T-cell (primary cell): ENCODE results near the gene CBR1. TPM values are rescaled to one million over a fixed set of nuclear protein-coding genes. Genes with fewer than 3 reads are reported as not detected.
"Not testable (repeated sequence)": the region's sequence is repeated elsewhere in the genome, so short reads cannot be mapped to it uniquely, and the experiment has no call there.

ENCODE experiments used
- ATAC-seq, 4 experiments: fragments of 200-7000 bp in 3 of 4; fragments of 150-1000 bp in 1 of 4; cut with Tn5 transposase; replicated peaks in 1 of 4; 1 replicate in 3 of 4; 2 replicates in 1 of 4; pipeline ENCODE4 v1.10.0; 2021; ENCODE audit warnings: moderate library complexity in 3 of 4, mild to moderate bottlenecking in 2 of 4, moderate number of reproducible peaks in 1 of 4
- CTCF ChIA-PET, 2 donors: fragments of 300-600 bp; sonication (Branson Sonifier 250); formaldehyde crosslinking; loops; one replicate each; lab custom pipeline; 2022; ENCODE audit warnings: antibody characterized with exemption in 2 of 2; lab: Charles Lee
- POLR2A ChIA-PET, 2 donors: fragments of 300-600 bp; sonication (Branson Sonifier 250); formaldehyde crosslinking; loops; one replicate each; lab custom pipeline; 2022; ENCODE audit warnings: antibody characterized with exemption in 2 of 2; lab: Charles Lee
- DNase-seq, 35 experiments: peaks; one replicate each; pipeline versions ENCODE4 v3.0.0 to v3.0.0-alpha.2; 2013 to 2023
- H3K27ac ChIP-seq: one replicate; pipeline ENCODE4 v1.5.1; 2013; ENCODE audit warnings: low read length
- H3K27me3 ChIP-seq, 2 experiments: replicated peaks in 1 of 2; 1 replicate in 1 of 2; 2 replicates in 1 of 2; pipeline versions ENCODE4 v1.6.1 to v1.7.0; 2013; ENCODE audit warnings: low read length in 1 of 2, mixed read lengths in 1 of 2; ENCODE audit not compliant: control insufficient read depth in 2 of 2, insufficient read depth in 2 of 2; ENCODE audit errors: extremely low read depth in 1 of 2
- H3K36me3 ChIP-seq, 2 donors: 1 replicate in 1 of 2; 2 replicates in 1 of 2; pipeline versions ENCODE4 v1.6.1 to v1.7.0; 2013; ENCODE audit warnings: low read length in 1 of 2; ENCODE audit not compliant: control insufficient read depth in 2 of 2, insufficient read depth in 1 of 2; ENCODE audit errors: extremely low read depth in 1 of 2
- H3K4me1 ChIP-seq, 2 experiments: 1 replicate in 1 of 2; 2 replicates in 1 of 2; pipeline versions ENCODE4 v1.6.1 to v1.7.0; 2013; ENCODE audit warnings: low read length in 2 of 2, mixed read lengths in 1 of 2; ENCODE audit not compliant: insufficient read depth in 2 of 2, control insufficient read depth in 1 of 2; ENCODE audit errors: extremely low read depth in 1 of 2
- H3K4me3 ChIP-seq, 2 donors: 1 replicate in 1 of 2; 2 replicates in 1 of 2; pipeline versions ENCODE4 v1.5.1 to v1.7.0; 2013; ENCODE audit warnings: mild to moderate bottlenecking in 2 of 2, low read length in 1 of 2, moderate library complexity in 1 of 2; ENCODE audit not compliant: control insufficient read depth in 1 of 2; ENCODE audit errors: extremely low read depth in 1 of 2
- H3K9me3 ChIP-seq: 2 replicates; pipeline ENCODE4 v1.7.0; 2013
- H3K27ac Mint-ChIP-seq, 2 donors: one replicate each; pipeline ENCODE4 v1.8.0; 2020 to 2021; ENCODE audit warnings: mild to moderate bottlenecking in 2 of 2, mixed read lengths in 2 of 2
- H3K27me3 Mint-ChIP-seq, 2 donors: one replicate each; pipeline ENCODE4 v1.8.0; 2021 to 2022; ENCODE audit warnings: mixed read lengths in 2 of 2
- H3K36me3 Mint-ChIP-seq: one replicate; pipeline ENCODE4 v1.8.0; 2021; ENCODE audit warnings: mixed read lengths
- H3K4me1 Mint-ChIP-seq, 3 donors: one replicate each; pipeline ENCODE4 v1.8.0; 2020 to 2022; ENCODE audit warnings: mixed read lengths in 3 of 3, mild to moderate bottlenecking in 1 of 3
- H3K4me3 Mint-ChIP-seq, 3 donors: one replicate each; pipeline ENCODE4 v1.8.0; 2020 to 2022; ENCODE audit warnings: mild to moderate bottlenecking in 3 of 3, mixed read lengths in 3 of 3, moderate library complexity in 3 of 3
- H3K9me3 Mint-ChIP-seq, 3 donors: one replicate each; pipeline ENCODE4 v1.8.0; 2020 to 2022; ENCODE audit warnings: mixed read lengths in 3 of 3
- WGBS: methylation state at CpG from one replicate; pipeline ENCODE4 v1.1.5; 2013; ENCODE audit warnings: missing lambda C conversion rate; ENCODE audit not compliant: insufficient coverage; 5-methylcytosine and 5-hydroxymethylcytosine counted together
- total RNA-seq, 35 experiments: library from RNA in 6 of 35; stranded (reverse) in 6 of 35; fragments of 120-200 nt in 1 of 35; gene quantifications; one replicate each; pipeline versions ENCODE4 v1.2.1 to v1.2.4 and lab custom pipeline; 2013 to 2026

CBR1 gene
- total RNA-seq, 5 donors from 2014 or later (not counting 1 experiment from before 2014, with no cell fraction given): 5.1 to 40.3 (median 21.1) TPM

DNA sequence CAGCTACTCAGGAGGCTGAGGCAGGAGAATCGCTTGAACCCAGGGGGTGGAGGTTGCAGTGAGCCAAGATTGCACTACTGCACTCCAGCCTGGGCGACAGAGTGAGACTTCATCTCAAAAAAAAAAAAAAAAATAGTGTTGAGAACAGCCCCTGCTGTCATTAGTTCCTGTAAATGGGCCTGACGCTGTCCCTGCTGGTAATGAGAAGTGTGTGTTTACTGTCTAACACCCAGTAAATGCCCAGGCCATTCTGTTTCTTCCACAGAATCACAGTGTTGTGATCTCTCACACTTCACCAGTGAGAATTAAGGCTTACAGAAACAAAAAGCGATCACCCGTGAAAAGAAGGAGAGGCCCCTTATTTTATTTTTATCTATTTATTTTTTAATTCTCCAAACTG lies 4.1 kb downstream of the CBR1 start:
- WGBS: no CpG with 5 or more reads among the region's 5 CpGs
- CTCF ChIA-PET: not testable (repeated sequence)

GRCh38 chr21:36075171-36075570 lies 5.3 kb downstream of the CBR1 start:
- POLR2A ChIA-PET: no interaction called here
- H3K4me3 ChIP-seq: no peak overlapping the region
- H3K4me1 ChIP-seq: peaks cover 0 to 28% of the 10 kb centered on the region in 2 experiments
- no peaks in the 10 kb centered on the region for H3K27me3 ChIP-seq
- H3K9me3 ChIP-seq: no peaks in the 10 kb centered on the region
- Mint-ChIP-seq H3K9me3 (no peaks in the 10 kb centered on the region), H3K4me3 (no peak overlapping the region), H3K36me3 (peaks cover 25% of the 10 kb centered on the region), H3K4me1 (peaks cover 54 to 74% (median 67%) of the 10 kb centered on the region in 3 donors), H3K27me3 (no peaks in the 10 kb centered on the region), H3K27ac (peak overlapping the region in 1 of 2 donors; percentile 33)
- CTCF ChIA-PET: no interaction called here
- H3K27ac ChIP-seq: no peak overlapping the region
- WGBS: no CpG with 5 or more reads among the region's 3 CpGs
- no peak for ATAC-seq
- DNase-seq: no peak
- H3K36me3 ChIP-seq: peaks cover 3 to 19% of the 10 kb centered on the region in 2 donors

More for the DNA sequence above, 4.1 kb downstream of the CBR1 start:
- H3K9me3 ChIP-seq, POLR2A ChIA-PET, DNase-seq, H3K27ac Mint-ChIP-seq, H3K4me3 ChIP-seq, H3K27ac ChIP-seq, H3K4me3 Mint-ChIP-seq, ATAC-seq, H3K9me3 Mint-ChIP-seq, H3K27me3 Mint-ChIP-seq, H3K27me3 ChIP-seq: not testable (repeated sequence)
- Mint-ChIP-seq H3K36me3 (peaks cover 25% of the 10 kb centered on the region), H3K4me1 (peaks cover 55 to 72% (median 63%) of the 10 kb centered on the region in 3 donors)
- H3K4me1 ChIP-seq: peaks cover 0 to 24% of the 10 kb centered on the region in 2 experiments
- peaks cover 4 to 19% of the 10 kb centered on the region in 2 donors for H3K36me3 ChIP-seq

- H3K4me1 ChIP-seq: peaks cover 0 to 23% of the 10 kb centered on the region in 2 experiments
- Mint-ChIP-seq H3K36me3 (peaks cover 25% of the 10 kb centered on the region), H3K9me3 (no peaks in the 10 kb centered on the region), H3K27ac (peak overlapping the region; percentile 3 to 50), H3K4me3 (no peak overlapping the region), H3K4me1 (peaks cover 47 to 66% (median 59%) of the 10 kb centered on the region in 3 donors), H3K27me3 (no peaks in the 10 kb centered on the region)
- ATAC-seq (no peak), DNase-seq (no peak)
- H3K27ac ChIP-seq: no peak overlapping the region
- H3K9me3 ChIP-seq: no peaks in the 10 kb centered on the region
- POLR2A ChIA-PET: no interaction called here
- CTCF ChIA-PET: no interaction called here
- 60% methylated on average over 1 of the region's 5 CpGs for WGBS
- peaks cover 3 to 19% of the 10 kb centered on the region in 2 donors for H3K36me3 ChIP-seq
- H3K4me3 ChIP-seq: no peak overlapping the region
- no peaks in the 10 kb centered on the region for H3K27me3 ChIP-seq
Measured at GRCh38 chr21:36075953-36076352, 6.1 kb downstream of the CBR1 start.

DNA sequence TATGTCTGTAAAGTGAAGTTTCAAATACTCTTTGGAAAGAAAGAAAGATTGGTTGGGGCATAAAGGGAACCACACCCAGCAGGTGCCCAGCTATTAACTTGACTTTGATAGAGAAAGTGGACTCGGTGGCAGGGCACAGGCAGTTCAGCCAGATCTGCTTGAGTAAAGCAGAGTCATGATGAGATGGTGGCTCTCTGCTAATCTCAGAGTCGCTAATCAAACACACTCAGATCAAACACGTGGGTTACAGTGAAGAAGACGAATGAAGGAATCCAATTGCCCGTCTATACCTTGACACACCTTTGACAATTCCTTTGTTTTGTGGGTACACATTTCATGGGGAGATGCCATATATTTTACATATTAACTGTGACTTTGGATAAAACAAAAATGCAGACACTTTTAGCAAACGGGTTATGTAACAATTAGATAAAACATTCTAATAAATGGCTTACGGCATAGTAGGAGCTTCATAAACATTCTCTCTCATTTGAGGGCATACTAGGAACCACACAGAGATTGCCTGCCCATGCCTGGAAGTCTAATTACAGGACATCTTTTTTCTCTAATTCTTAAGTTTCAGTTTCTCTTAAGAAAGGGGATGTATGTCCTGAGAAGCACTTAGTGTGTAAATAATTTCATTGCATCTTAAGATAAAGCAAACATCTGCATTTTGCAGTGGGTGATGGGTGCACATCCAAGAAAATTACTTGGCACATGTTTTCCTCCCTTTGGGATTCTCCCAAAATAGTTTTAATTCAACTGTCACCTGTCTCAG lies 7.2 kb downstream of the CBR1 start:
- H3K4me3 ChIP-seq: no peak overlapping the region

GRCh38 chr21:36077758-36078157 lies 7.9 kb downstream of the CBR1 start:
- 35% methylated on average over 2 of the region's 9 CpGs for WGBS
- DNase-seq (no peak), ATAC-seq (no peak)
- Histone ChIP-seq H3K36me3 (peaks cover 0 to 7% of the 10 kb centered on the region in 2 donors), H3K4me3 (no peak overlapping the region), H3K4me1 (peaks cover 0 to 14% of the 10 kb centered on the region in 2 experiments), H3K9me3 (no peaks in the 10 kb centered on the region), H3K27me3 (no peaks in the 10 kb centered on the region), H3K27ac (no peak overlapping the region)
- Mint-ChIP-seq H3K9me3 (no peaks in the 10 kb centered on the region), H3K27me3 (no peaks in the 10 kb centered on the region), H3K27ac (peak overlapping the region in 1 of 2 donors; percentile 75), H3K4me3 (no peak overlapping the region), H3K4me1 (peaks cover 32 to 49% (median 42%) of the 10 kb centered on the region in 3 donors), H3K36me3 (peaks cover 7% of the 10 kb centered on the region)
- POLR2A ChIA-PET: interaction anchor here in 1 of 2 donors (0.7 kb wide), 1 partner anchor 1230 kb away, joined by 4 read pairs; no protein-coding TSS in a partner anchor
- CTCF ChIA-PET: no interaction called here

More for the DNA sequence above, 7.2 kb downstream of the CBR1 start:
- Histone ChIP-seq H3K36me3 (peaks cover 3 to 14% of the 10 kb centered on the region in 2 donors), H3K4me1 (peaks cover 0 to 14% of the 10 kb centered on the region in 2 experiments), H3K27me3 (no peaks in the 10 kb centered on the region), H3K27ac (no peak overlapping the region), H3K9me3 (no peaks in the 10 kb centered on the region)
- H3K4me3 Mint-ChIP-seq: no peak overlapping the region
- peaks cover 37 to 55% (median 48%) of the 10 kb centered on the region in 3 donors for H3K4me1 Mint-ChIP-seq
- POLR2A ChIA-PET: interaction anchor here in 1 of 2 donors (0.6 kb wide), 1 partner anchor 253 kb away, joined by 4 read pairs; no protein-coding TSS in a partner anchor
- DNase-seq (no peak), ATAC-seq (no peak)
- no peaks in the 10 kb centered on the region for H3K9me3 Mint-ChIP-seq
- CTCF ChIA-PET: no interaction called here
- no CpG with 5 or more reads among the region's 7 CpGs for WGBS
- peak overlapping the region; percentile 11 to 17 for H3K27ac Mint-ChIP-seq
- H3K27me3 Mint-ChIP-seq: no peaks in the 10 kb centered on the region
- peaks cover 14% of the 10 kb centered on the region for H3K36me3 Mint-ChIP-seq

DNA sequence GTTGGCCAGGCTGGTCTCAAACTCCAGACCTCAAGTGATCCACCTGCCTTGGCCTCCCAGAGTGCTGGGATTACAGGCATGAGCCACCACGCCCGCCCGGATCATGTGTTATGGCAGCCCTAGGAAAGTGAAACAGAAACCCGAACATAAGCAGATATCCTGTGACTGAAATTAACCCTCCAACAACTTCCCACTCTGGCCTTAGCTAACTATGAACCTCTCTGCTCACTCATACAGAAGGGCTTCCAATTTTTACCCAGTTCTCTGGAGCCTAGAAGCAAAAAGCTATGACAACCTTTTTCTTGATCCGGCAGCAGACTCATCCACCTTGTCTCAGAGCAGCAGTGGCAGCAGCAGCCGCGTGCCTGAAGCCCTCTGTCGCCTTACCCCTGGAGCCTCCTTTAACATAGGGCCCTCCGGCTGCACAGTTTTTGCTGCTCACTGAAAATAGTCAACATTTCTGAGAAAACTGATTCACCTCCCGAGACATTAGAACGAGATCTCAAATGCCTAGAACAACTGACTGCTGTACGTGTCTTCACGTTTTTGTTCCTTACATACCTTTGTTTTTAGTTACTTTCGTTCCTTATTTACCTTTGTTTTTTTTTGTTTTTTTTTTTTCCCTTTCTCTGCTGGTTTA lies 9.3 kb downstream of the CBR1 start:
- DNase-seq: peak in 19 of 35 experiments; percentile 9 to 64 (median 23)
- no peaks in the 10 kb centered on the region for H3K27me3 Mint-ChIP-seq
- no peaks in the 10 kb centered on the region for H3K36me3 Mint-ChIP-seq
- H3K9me3 ChIP-seq: no peaks in the 10 kb centered on the region
- H3K27me3 ChIP-seq: no peaks in the 10 kb centered on the region
- WGBS: 43% methylated on average over 6 of the region's 14 CpGs
- POLR2A ChIA-PET: interaction anchor here (0.6 kb wide), 2 partner anchors 10 to 1710 kb away, joined by 3 to 5 read pairs; no protein-coding TSS in a partner anchor
- ATAC-seq: peak; percentile 84 to 93 (median 89)
- peaks cover 0 to 14% of the 10 kb centered on the region in 2 experiments for H3K4me1 ChIP-seq
- H3K4me3 ChIP-seq: peak overlapping the region in 1 of 2 donors; percentile 46
- H3K9me3 Mint-ChIP-seq: no peaks in the 10 kb centered on the region
- peak overlapping the region; percentile 85 for H3K27ac ChIP-seq
- CTCF ChIA-PET: interaction anchor here in 1 of 2 donors (0.5 to 1.0 kb wide), 3 partner anchors 9 to 216 kb away, joined by 3 to 6 read pairs (median 4); no protein-coding TSS in a partner anchor
- peak overlapping the region; percentile 95 to 98 for H3K27ac Mint-ChIP-seq
- no peaks in the 10 kb centered on the region for H3K36me3 ChIP-seq
- peak overlapping the region; percentile 71 to 88 (median 83) for H3K4me3 Mint-ChIP-seq
- H3K4me1 Mint-ChIP-seq: peaks cover 25 to 42% (median 35%) of the 10 kb centered on the region in 3 donors
